Measurements from ENCODE around the gene RAD51B.

RAD51B gene

GRCh38 chr14:68460541-68460940, 641.0 kb downstream of the RAD51B start:
- no peak overlapping the region for H3K9ac ChIP-seq (ENCODE audit: low read depth, low read length)
- H3K36me3 ChIP-seq (ENCODE audit: insufficient read depth, low read length), result no peaks in the 10 kb centered on the region
- H3K27me3 ChIP-seq (ENCODE audit: insufficient read depth, low read length), result no peaks in the 10 kb centered on the region
- no peak overlapping the region for H3K27ac ChIP-seq (ENCODE audit: low read depth, low read length)
- no peak overlapping the region for H3K4me3 ChIP-seq (ENCODE audit: low read length)
- WGBS, result 97% methylated on average over 1 of the region's 1 CpG
- no peaks in the 10 kb centered on the region for H3K9me3 ChIP-seq (ENCODE audit: insufficient read depth, low read depth, low read length)
- H3K4me1 ChIP-seq (ENCODE audit: insufficient read depth, low read length), result peaks cover 10% of the 10 kb centered on the region

GRCh38 chr14:68461086-68461485, 641.5 kb downstream of the RAD51B start:
- H3K27ac ChIP-seq (ENCODE audit: low read depth, low read length), result no peak overlapping the region
- no peak overlapping the region for H3K4me3 ChIP-seq (ENCODE audit: low read length)
- WGBS, result 96% methylated on average over 4 of the region's 4 CpGs
- no peaks in the 10 kb centered on the region for H3K27me3 ChIP-seq (ENCODE audit: insufficient read depth, low read length)
- peaks cover 10% of the 10 kb centered on the region for H3K4me1 ChIP-seq (ENCODE audit: insufficient read depth, low read length)
- no peak overlapping the region for H3K9ac ChIP-seq (ENCODE audit: low read depth, low read length)
- H3K9me3 ChIP-seq (ENCODE audit: insufficient read depth, low read depth, low read length), result no peaks in the 10 kb centered on the region
- no peaks in the 10 kb centered on the region for H3K36me3 ChIP-seq (ENCODE audit: insufficient read depth, low read length)

- Histone ChIP-seq H3K36me3 (ENCODE audit: insufficient read depth, low read length) (no peaks in the 10 kb centered on the region), H3K4me3 (ENCODE audit: low read length) (no peak overlapping the region), H3K27me3 (ENCODE audit: insufficient read depth, low read length) (no peaks in the 10 kb centered on the region), H3K9ac (ENCODE audit: low read depth, low read length) (no peak overlapping the region), H3K27ac (ENCODE audit: low read depth, low read length) (no peak overlapping the region), H3K4me1 (ENCODE audit: insufficient read depth, low read length) (peaks cover 10% of the 10 kb centered on the region), H3K9me3 (ENCODE audit: insufficient read depth, low read depth, low read length) (no peaks in the 10 kb centered on the region)
- 100% methylated on average over 1 of the region's 1 CpG for WGBS
Observed at GRCh38 chr14:68462683-68463082, 643.1 kb downstream of the RAD51B start.

- Histone ChIP-seq H3K9ac (ENCODE audit: low read depth, low read length) (no peak overlapping the region), H3K27me3 (ENCODE audit: insufficient read depth, low read length) (no peaks in the 10 kb centered on the region), H3K9me3 (ENCODE audit: insufficient read depth, low read depth, low read length) (no peaks in the 10 kb centered on the region), H3K4me1 (ENCODE audit: insufficient read depth, low read length) (peaks cover 10% of the 10 kb centered on the region), H3K4me3 (ENCODE audit: low read length) (no peak overlapping the region), H3K36me3 (ENCODE audit: insufficient read depth, low read length) (no peaks in the 10 kb centered on the region), H3K27ac (ENCODE audit: low read depth, low read length) (no peak overlapping the region)
Observed at GRCh38 chr14:68463299-68463698, 643.7 kb downstream of the RAD51B start.

- H3K27ac ChIP-seq (ENCODE audit: low read depth, low read length), result no peak overlapping the region
- no peak overlapping the region for H3K4me3 ChIP-seq (ENCODE audit: low read length)
- peaks cover 9% of the 10 kb centered on the region for H3K4me1 ChIP-seq (ENCODE audit: insufficient read depth, low read length)
- no peak overlapping the region for H3K9ac ChIP-seq (ENCODE audit: low read depth, low read length)
- no peaks in the 10 kb centered on the region for H3K9me3 ChIP-seq (ENCODE audit: insufficient read depth, low read depth, low read length)
- H3K27me3 ChIP-seq (ENCODE audit: insufficient read depth, low read length), result no peaks in the 10 kb centered on the region
- no peaks in the 10 kb centered on the region for H3K36me3 ChIP-seq (ENCODE audit: insufficient read depth, low read length)
Observed at GRCh38 chr14:68463705-68464374, 644.3 kb downstream of the RAD51B start.

- Histone ChIP-seq H3K27ac (ENCODE audit: low read depth, low read length) (no peak overlapping the region), H3K4me1 (ENCODE audit: insufficient read depth, low read length) (peaks cover 11% of the 10 kb centered on the region), H3K9ac (ENCODE audit: low read depth, low read length) (no peak overlapping the region), H3K4me3 (ENCODE audit: low read length) (no peak overlapping the region), H3K36me3 (ENCODE audit: insufficient read depth, low read length) (no peaks in the 10 kb centered on the region), H3K9me3 (ENCODE audit: insufficient read depth, low read depth, low read length) (no peaks in the 10 kb centered on the region), H3K27me3 (ENCODE audit: insufficient read depth, low read length) (no peaks in the 10 kb centered on the region)
- whole genome bisulfite sequencing, result 99% methylated on average over 2 of the region's 2 CpGs
Observed at GRCh38 chr14:68464711-68465110, 645.1 kb downstream of the RAD51B start.

GRCh38 chr14:68466491-68466977, 647.0 kb downstream of the RAD51B start:
- no peak overlapping the region for H3K4me3 ChIP-seq (ENCODE audit: low read length)
- H3K9ac ChIP-seq (ENCODE audit: low read depth, low read length), result no peak overlapping the region
- WGBS, result 96% methylated on average over 3 of the region's 3 CpGs
- H3K27me3 ChIP-seq (ENCODE audit: insufficient read depth, low read length), result no peaks in the 10 kb centered on the region
- H3K27ac ChIP-seq (ENCODE audit: low read depth, low read length), result no peak overlapping the region
- no peaks in the 10 kb centered on the region for H3K36me3 ChIP-seq (ENCODE audit: insufficient read depth, low read length)
- H3K9me3 ChIP-seq (ENCODE audit: insufficient read depth, low read depth, low read length), result no peaks in the 10 kb centered on the region
- peaks cover 27% of the 10 kb centered on the region for H3K4me1 ChIP-seq (ENCODE audit: insufficient read depth, low read length)

- 93% methylated on average over 4 of the region's 4 CpGs for WGBS
- Histone ChIP-seq H3K4me1 (ENCODE audit: insufficient read depth, low read length) (peaks cover 35% of the 10 kb centered on the region), H3K27me3 (ENCODE audit: insufficient read depth, low read length) (no peaks in the 10 kb centered on the region), H3K4me3 (ENCODE audit: low read length) (no peak overlapping the region), H3K27ac (ENCODE audit: low read depth, low read length) (no peak overlapping the region), H3K36me3 (ENCODE audit: insufficient read depth, low read length) (no peaks in the 10 kb centered on the region), H3K9me3 (ENCODE audit: insufficient read depth, low read depth, low read length) (no peaks in the 10 kb centered on the region), H3K9ac (ENCODE audit: low read depth, low read length) (no peak overlapping the region)
Observed at GRCh38 chr14:68467425-68467824, 647.8 kb downstream of the RAD51B start.

GRCh38 chr14:68468437-68469207, 649.0 kb downstream of the RAD51B start:
- Histone ChIP-seq H3K36me3 (ENCODE audit: insufficient read depth, low read length) (no peaks in the 10 kb centered on the region), H3K4me3 (ENCODE audit: low read length) (no peak overlapping the region), H3K27me3 (ENCODE audit: insufficient read depth, low read length) (no peaks in the 10 kb centered on the region), H3K27ac (ENCODE audit: low read depth, low read length) (no peak overlapping the region), H3K9me3 (ENCODE audit: insufficient read depth, low read depth, low read length) (no peaks in the 10 kb centered on the region), H3K4me1 (ENCODE audit: insufficient read depth, low read length) (peaks cover 46% of the 10 kb centered on the region), H3K9ac (ENCODE audit: low read depth, low read length) (no peak overlapping the region; the same call in 1 of the 2 replicates)
- WGBS, result 91% methylated on average over 5 of the region's 5 CpGs

GRCh38 chr14:68469208-68469713, 649.7 kb downstream of the RAD51B start:
- Histone ChIP-seq H3K9me3 (ENCODE audit: insufficient read depth, low read depth, low read length) (no peaks in the 10 kb centered on the region), H3K4me3 (ENCODE audit: low read length) (no peak overlapping the region), H3K9ac (ENCODE audit: low read depth, low read length) (no peak overlapping the region), H3K36me3 (ENCODE audit: insufficient read depth, low read length) (no peaks in the 10 kb centered on the region), H3K4me1 (ENCODE audit: insufficient read depth, low read length) (peaks cover 47% of the 10 kb centered on the region), H3K27me3 (ENCODE audit: insufficient read depth, low read length) (no peaks in the 10 kb centered on the region), H3K27ac (ENCODE audit: low read depth, low read length) (no peak overlapping the region)
- WGBS, result 71% methylated on average over 5 of the region's 5 CpGs

GRCh38 chr14:68470361-68470760, 650.8 kb downstream of the RAD51B start:
- H3K4me1 ChIP-seq (ENCODE audit: insufficient read depth, low read length), result peaks cover 52% of the 10 kb centered on the region
- peak overlapping the region; percentile 90 for H3K27ac ChIP-seq (ENCODE audit: low read depth, low read length)

More at GRCh38 chr14:68470361-68470760, 650.8 kb downstream of the RAD51B start:
- H3K4me3 ChIP-seq (ENCODE audit: low read length), result no peak overlapping the region
- H3K27me3 ChIP-seq (ENCODE audit: insufficient read depth, low read length), result no peaks in the 10 kb centered on the region
- WGBS, result 100% methylated on average over 1 of the region's 1 CpG
- no peak overlapping the region for H3K9ac ChIP-seq (ENCODE audit: low read depth, low read length)
- no peaks in the 10 kb centered on the region for H3K9me3 ChIP-seq (ENCODE audit: insufficient read depth, low read depth, low read length)
- H3K36me3 ChIP-seq (ENCODE audit: insufficient read depth, low read length), result no peaks in the 10 kb centered on the region

All from HUES64 (cell line).